GM11168 (cell line): ENCODE measurements around the gene FAAP100.

Experiments used
- in situ Hi-C: fragments of 300-500 bp; cut with MboI; formaldehyde crosslinking; loops from one replicate; pipeline ENCODE4 v1.12.0; 2022; ENCODE audit warnings: low sequenced_read_pairs; ENCODE audit not compliant: unreplicated experiment

FAAP100 gene

GRCh38 chr17:81493198-81494038 lies 58.7 kb downstream of the FAAP100 start:
- in situ Hi-C loops = loop anchor here (25.0 kb wide), 2 partner anchors 206 to 356 kb away; partner anchors contain the start of gene SLC38A10

GRCh38 chr17:81492706-81493105 lies 59.4 kb downstream of the FAAP100 start:
- in situ Hi-C loops = loop anchor here (25.0 kb wide), 2 partner anchors 205 to 355 kb away; partner anchors contain the start of gene SLC38A10

- in situ Hi-C loops = loop anchor here (25.0 kb wide), 2 partner anchors 205 to 355 kb away; partner anchors contain the start of gene SLC38A10
Measured at GRCh38 chr17:81492202-81492601, 60.0 kb downstream of the FAAP100 start.

- in situ Hi-C loops = loop anchor here (25.0 kb wide), 2 partner anchors 204 to 354 kb away; partner anchors contain the start of gene SLC38A10
Measured at GRCh38 chr17:81491761-81492160, 60.4 kb downstream of the FAAP100 start.

- in situ Hi-C loops = loop anchor here (25.0 kb wide), 2 partner anchors 204 to 354 kb away; partner anchors contain the start of gene SLC38A10
Measured at GRCh38 chr17:81491181-81491581, 61.0 kb downstream of the FAAP100 start.

- in situ Hi-C loops = loop anchor here (25.0 kb wide), 2 partner anchors 203 to 353 kb away; partner anchors contain the start of gene SLC38A10
Measured at GRCh38 chr17:81489998-81490992, 61.9 kb downstream of the FAAP100 start.
